KMS-11 (cell line): ENCODE measurements around the gene LEFTY1.
"Not testable (repeated sequence)": the region's sequence is repeated elsewhere in the genome, so short reads cannot be mapped to it uniquely, and the experiment has no call there.

ENCODE experiments used
- H2AFZ ChIP-seq: fragments of 200-600 bp; sonication (generic); 2 replicates; pipeline ENCODE4 v1.6.1; 2016; ENCODE audit warnings: antibody characterized with exemption, mixed run types, low read depth
- H3K27ac ChIP-seq: fragments of 200-600 bp; sonication (generic); 2 replicates; pipeline ENCODE4 v1.6.1; 2016; ENCODE audit warnings: mild to moderate bottlenecking, mixed run types
- H3K27me3 ChIP-seq: fragments of 200-600 bp; sonication (generic); 2 replicates; pipeline ENCODE4 v1.6.1; 2017; ENCODE audit warnings: mild to moderate bottlenecking, low read depth, mixed run types, moderate library complexity; ENCODE audit not compliant: insufficient read depth
- H3K36me3 ChIP-seq: fragments of 200-600 bp; sonication (generic); 2 replicates; pipeline ENCODE4 v1.6.1; 2017; ENCODE audit warnings: mild to moderate bottlenecking, mixed run types; ENCODE audit not compliant: insufficient read depth
- H3K4me1 ChIP-seq: fragments of 200-600 bp; sonication (generic); 2 replicates; pipeline ENCODE4 v1.6.1; 2016; ENCODE audit warnings: mild to moderate bottlenecking, low read depth, mixed run types; ENCODE audit not compliant: poor library complexity, severe bottlenecking
- H3K4me2 ChIP-seq: fragments of 200-600 bp; sonication (generic); 2 replicates; pipeline ENCODE4 v1.7.0; 2016; ENCODE audit warnings: mild to moderate bottlenecking, mixed run types
- H3K4me3 ChIP-seq: fragments of 200-600 bp; sonication (generic); IDR thresholded peaks from 2 replicates; pipeline ENCODE4 v1.6.1; 2017; ENCODE audit warnings: low read depth, low read length, mixed read lengths; ENCODE audit not compliant: insufficient read depth
- H3K79me2 ChIP-seq: fragments of 200-600 bp; sonication (generic); 2 replicates; pipeline ENCODE4 v1.6.1; 2016; ENCODE audit warnings: low read depth, mixed run types; ENCODE audit not compliant: insufficient read depth
- H3K9ac ChIP-seq: fragments of 200-600 bp; sonication (generic); 2 replicates; pipeline ENCODE4 v1.6.1; 2016; ENCODE audit warnings: mild to moderate bottlenecking, mixed run types
- H4K20me1 ChIP-seq: fragments of 200-600 bp; sonication (generic); 2 replicates; pipeline ENCODE4 v1.6.1; 2016; ENCODE audit warnings: mild to moderate bottlenecking, mixed run types; ENCODE audit not compliant: insufficient read depth
- CTCF ChIP-seq: fragments of 200-600 bp; sonication (generic); conservative IDR thresholded peaks from 2 replicates; pipeline ENCODE4 v1.6.1; 2017; ENCODE audit warnings: low read depth, mild to moderate bottlenecking, antibody characterized with exemption, low read length, moderate library complexity, mixed read lengths

LEFTY1 gene

GRCh38 chr1:225934711-225935110, 45.8 kb upstream of the LEFTY1 start:
- Histone ChIP-seq H3K36me3 (no peaks in the 10 kb centered on the region), H3K27me3 (no peaks in the 10 kb centered on the region), H4K20me1 (no peaks in the 10 kb centered on the region), H3K79me2 (no peaks in the 10 kb centered on the region), H3K4me1 (peaks cover 13% of the 10 kb centered on the region), H3K27ac (no peak overlapping the region), H3K4me2 (no peak overlapping the region), H2AFZ (no peak overlapping the region), H3K9ac (no peak overlapping the region), H3K4me3 (no peak overlapping the region)
- no peak for TF ChIP-seq CTCF

GRCh38 chr1:225933072-225933471, 44.1 kb upstream of the LEFTY1 start:
- no peaks in the 10 kb centered on the region for H4K20me1 ChIP-seq
- no peak overlapping the region for H3K27ac ChIP-seq
- no peak for TF ChIP-seq CTCF
- H2AFZ ChIP-seq = no peak overlapping the region
- H3K36me3 ChIP-seq = no peaks in the 10 kb centered on the region
- no peak overlapping the region for H3K4me3 ChIP-seq
- no peak overlapping the region for H3K9ac ChIP-seq
- no peak overlapping the region for H3K4me2 ChIP-seq
- no peaks in the 10 kb centered on the region for H3K27me3 ChIP-seq
- peaks cover 12% of the 10 kb centered on the region for H3K4me1 ChIP-seq
- no peaks in the 10 kb centered on the region for H3K79me2 ChIP-seq

GRCh38 chr1:225931270-225932136, 42.6 kb upstream of the LEFTY1 start:
- H4K20me1 ChIP-seq = no peaks in the 10 kb centered on the region
- no peak overlapping the region for H3K4me2 ChIP-seq
- H3K27ac ChIP-seq = no peak overlapping the region
- H2AFZ ChIP-seq = peak overlapping the region; percentile 1; the same call in 1 of the 2 replicates
- no peaks in the 10 kb centered on the region for H3K79me2 ChIP-seq
- H3K4me3 ChIP-seq = no peak overlapping the region
- no peak for TF ChIP-seq CTCF
- H3K9ac ChIP-seq = no peak overlapping the region
- peaks cover 6% of the 10 kb centered on the region for H3K4me1 ChIP-seq
- no peaks in the 10 kb centered on the region for H3K27me3 ChIP-seq
- no peaks in the 10 kb centered on the region for H3K36me3 ChIP-seq

- Histone ChIP-seq H3K9ac (no peak overlapping the region), H3K36me3 (no peaks in the 10 kb centered on the region), H3K27me3 (no peaks in the 10 kb centered on the region), H3K4me3 (no peak overlapping the region), H2AFZ (no peak overlapping the region), H3K79me2 (no peaks in the 10 kb centered on the region), H3K4me2 (no peak overlapping the region), H3K27ac (no peak overlapping the region), H4K20me1 (no peaks in the 10 kb centered on the region), H3K4me1 (no peaks in the 10 kb centered on the region)
- no peak for TF ChIP-seq CTCF
Measured at GRCh38 chr1:225930566-225930965, 41.6 kb upstream of the LEFTY1 start.

- H3K4me2 ChIP-seq, H3K4me1 ChIP-seq, H2AFZ ChIP-seq, H3K36me3 ChIP-seq, H3K79me2 ChIP-seq, H3K27me3 ChIP-seq, H3K4me3 ChIP-seq, H4K20me1 ChIP-seq, H3K27ac ChIP-seq, H3K9ac ChIP-seq: not testable (repeated sequence)
Measured at GRCh38 chr1:225929462-225929861, 40.5 kb upstream of the LEFTY1 start.
